Esophagus muscularis mucosa (tissue), 4 donors: ENCODE results near the gene S100A7. TPM values are rescaled to one million over a fixed set of nuclear protein-coding genes. Genes with fewer than 3 reads are reported as not detected.
A peak's percentile ranks its signal among the peaks of the same experiment; 100 is the strongest.

ENCODE experiments used
- DNase-seq: peaks from one replicate; pipeline ENCODE4 v3.0.0-alpha.2; 2017; ENCODE audit errors: extremely low spot score
- H3K27ac ChIP-seq, 4 donors: fragments of 200-600 bp; sonication (generic); replicated peaks in 1 of 4; 1 replicate in 3 of 4; 2 replicates in 1 of 4; pipeline ENCODE4 v1.5.1; 2016 to 2019; ENCODE audit warnings: mild to moderate bottlenecking in 1 of 4
- H3K27me3 ChIP-seq, 4 donors: fragments of 200-600 bp; sonication (generic); one replicate each; pipeline versions ENCODE4 v1.5.1 to v1.6.0; 2016 to 2019
- H3K36me3 ChIP-seq, 4 donors: fragments of 200-600 bp; sonication (generic); one replicate each; pipeline ENCODE4 v1.5.1; 2016 to 2019
- H3K4me1 ChIP-seq, 4 donors: fragments of 200-600 bp; sonication (generic); one replicate each; pipeline ENCODE4 v1.5.1; 2016 to 2019
- H3K4me3 ChIP-seq, 4 donors: fragments of 200-600 bp; sonication (generic); 1 replicate in 2 of 4; 2 replicates in 2 of 4; pipeline ENCODE4 v1.5.1; 2016 to 2019; ENCODE audit warnings: mild to moderate bottlenecking in 4 of 4, moderate library complexity in 1 of 4
- H3K9me3 ChIP-seq, 4 donors: fragments of 200-600 bp; sonication (generic); 1 replicate in 3 of 4; 2 replicates in 1 of 4; pipeline ENCODE4 v1.5.1; 2016 to 2019
- CTCF ChIP-seq, 3 experiments: fragments of 200-600 bp in 2 of 3; fragments of 450-650 bp in 1 of 3; sonication (generic) in 2 of 3; IDR thresholded peaks; one replicate each; pipeline ENCODE4 v1.5.1; 2017 to 2019; ENCODE audit warnings: antibody characterized with exemption in 3 of 3, mild to moderate bottlenecking in 2 of 3, moderate library complexity in 1 of 3
- EP300 ChIP-seq: sonication (generic); formaldehyde crosslinking; IDR thresholded peaks from one replicate; pipeline ENCODE4 v1.6.1; 2017; ENCODE audit warnings: antibody characterized with exemption
- POLR2A ChIP-seq: fragments of 450-650 bp; IDR thresholded peaks from one replicate; pipeline ENCODE4 v1.6.1; 2017; ENCODE audit warnings: antibody characterized with exemption, moderate library complexity, mild to moderate bottlenecking, low read depth
- POLR2AphosphoS5 ChIP-seq, 2 donors: sonication (generic); formaldehyde crosslinking; IDR thresholded peaks; one replicate each; pipeline ENCODE4 v1.6.1; 2017; ENCODE audit warnings: antibody characterized with exemption in 2 of 2
- WGBS: methylation state at CpG from one replicate; pipeline ENCODE4 v1.1.5; 2018; 5-methylcytosine and 5-hydroxymethylcytosine counted together
- intact Hi-C: fragments of 100-400 bp; cut with DNase I; formaldehyde crosslinking; loops from one replicate; pipeline ENCODE4 v1.15.1; 2023
- total RNA-seq, 4 donors: library from RNA; depleted of rRNA; stranded (reverse); fragments of >200 nt; gene quantifications; one replicate each; pipeline versions ENCODE4 v1.1.0 to v1.2.1, GENCODE V29; 2016

The S100A7 gene
- total RNA-seq, 4 donors from 2014 or later, result not detected

- Histone ChIP-seq H3K36me3 (no peaks in the 10 kb centered on the region), H3K27me3 (no peaks in the 10 kb centered on the region), H3K27ac (no peak overlapping the region), H3K9me3 (no peaks in the 10 kb centered on the region), H3K4me3 (no peak overlapping the region), H3K4me1 (peaks cover 8 to 17% (median 15%) of the 10 kb centered on the region in 4 donors)
- TF ChIP-seq POLR2A, result no peak
- TF ChIP-seq EP300, result no peak
- intact Hi-C loops, result loop anchor here (1.0 to 2.0 kb wide), 2 partner anchors 30 to 143 kb away; no protein-coding TSS in a partner anchor
- DNase-seq, result no peak
- 72% methylated on average over 6 of the region's 6 CpGs for WGBS
Observed at GRCh38 chr1:153495536-153495935, 35.1 kb upstream of the S100A7 start.

- Histone ChIP-seq H3K27ac (no peak overlapping the region), H3K27me3 (no peaks in the 10 kb centered on the region), H3K36me3 (no peaks in the 10 kb centered on the region), H3K4me1 (peaks cover 11 to 21% (median 20%) of the 10 kb centered on the region in 4 donors), H3K4me3 (no peak overlapping the region), H3K9me3 (no peaks in the 10 kb centered on the region)
- no peak for TF ChIP-seq POLR2A
- peak; percentile 85 to 96 (median 92) for TF ChIP-seq CTCF (IDR thresholded peaks at IDR 0.05)
- 46% methylated on average over 6 of the region's 6 CpGs for WGBS
- intact Hi-C loops, result loop anchor here (1.0 to 2.0 kb wide), 2 partner anchors 30 to 142 kb away; no protein-coding TSS in a partner anchor
- DNase-seq, result no peak
Observed at GRCh38 chr1:153494976-153495535, 34.6 kb upstream of the S100A7 start.

GRCh38 chr1:153493343-153493960 lies 33.0 kb upstream of the S100A7 start:
- Histone ChIP-seq H3K9me3 (no peaks in the 10 kb centered on the region), H3K27me3 (no peaks in the 10 kb centered on the region), H3K4me1 (peaks cover 15 to 37% (median 30%) of the 10 kb centered on the region in 4 donors), H3K27ac (peak overlapping the region in 2 of 4 donors; percentile 31 to 33), H3K4me3 (no peak overlapping the region), H3K36me3 (no peaks in the 10 kb centered on the region)
- TF ChIP-seq EP300 (no peak), POLR2AphosphoS5 (IDR thresholded peaks at IDR 0.05) (no peak), CTCF (IDR thresholded peaks at IDR 0.05) (no peak), POLR2A (no peak)
- 82% methylated on average over 6 of the region's 6 CpGs for WGBS
- intact Hi-C loops, result no loop called here
- DNase-seq, result no peak

- peak overlapping the region; percentile 61 to 76 (median 72) for H3K27ac ChIP-seq
Observed at GRCh38 chr1:153490272-153491051, 30.0 kb upstream of the S100A7 start.

More at GRCh38 chr1:153490272-153491051, 30.0 kb upstream of the S100A7 start:
- Histone ChIP-seq H3K4me3 (no peak overlapping the region), H3K36me3 (no peaks in the 10 kb centered on the region), H3K9me3 (no peaks in the 10 kb centered on the region), H3K27me3 (no peaks in the 10 kb centered on the region), H3K4me1 (peaks cover 16 to 45% (median 31%) of the 10 kb centered on the region in 4 donors)
- WGBS, result 28% methylated on average over 9 of the region's 12 CpGs
- DNase-seq, result peak; percentile 94
- TF ChIP-seq EP300, result no peak
- TF ChIP-seq POLR2A, result no peak
- TF ChIP-seq CTCF (IDR thresholded peaks at IDR 0.05), result no peak
- TF ChIP-seq POLR2AphosphoS5 (IDR thresholded peaks at IDR 0.05), result peak; percentile 49 to 74
- intact Hi-C loops, result no loop called here
